Ovary (tissue), 9 donors: Measurements from ENCODE around the gene UST. TPM values are rescaled to one million over a fixed set of nuclear protein-coding genes. Genes with fewer than 3 reads are reported as not detected.

ENCODE experiments used
- DNase-seq, 5 donors: peaks; one replicate each; pipeline ENCODE4 v3.0.0-alpha.2; 2019 to 2020
- H3K27ac ChIP-seq, 2 donors: fragments of 200-600 bp; one replicate each; pipeline versions ENCODE4 v1.5.1 to v1.8.0; 2019 to 2022
- H3K27me3 ChIP-seq: fragments of 200-600 bp; one replicate; pipeline ENCODE4 v1.8.0; 2022
- H3K36me3 ChIP-seq: fragments of 200-600 bp; sonication (generic); one replicate; pipeline ENCODE4 v1.5.1; 2019
- H3K4me1 ChIP-seq: one replicate; pipeline ENCODE4 v1.8.1; 2013; ENCODE audit warnings: mild to moderate bottlenecking, moderate library complexity; ENCODE audit not compliant: insufficient read depth
- H3K4me3 ChIP-seq: fragments of 200-600 bp; sonication (generic); one replicate; pipeline ENCODE4 v1.5.1; 2017
- H3K9me3 ChIP-seq, 2 donors: fragments of 200-600 bp in 1 of 2; sonication (generic) in 1 of 2; one replicate each; pipeline versions ENCODE4 v1.5.1 to v1.8.1; 2013 to 2019; ENCODE audit warnings: mild to moderate bottlenecking in 1 of 2, moderate library complexity in 1 of 2
- CTCF ChIP-seq, 3 donors: fragments of 450-650 bp in 2 of 3; fragments of 200-600 bp in 1 of 3; IDR thresholded peaks; one replicate each; pipeline versions ENCODE4 v1.5.1 to v1.8.0; 2016 to 2022; ENCODE audit warnings: antibody characterized with exemption in 3 of 3, mild to moderate bottlenecking in 1 of 3
- EP300 ChIP-seq: sonication (generic); formaldehyde crosslinking; IDR thresholded peaks from one replicate; pipeline ENCODE4 v1.6.1; 2017; ENCODE audit warnings: antibody characterized with exemption
- POLR2A ChIP-seq: fragments of 450-650 bp; IDR thresholded peaks from one replicate; pipeline ENCODE4 v1.6.1; 2017; ENCODE audit warnings: antibody characterized with exemption, mild to moderate bottlenecking, moderate library complexity
- WGBS, 3 donors: extraction: QIAGEN DNeasy Blood & Tissue Kit in 1 of 3; methylation state at CpG; one replicate each; pipeline versions ENCODE4 v1.1.5 to v1.1.7; 2013 to 2017; 5-methylcytosine and 5-hydroxymethylcytosine counted together
- intact Hi-C, 4 donors: fragments of 100-400 bp; cut with DNase I; formaldehyde crosslinking; loops; one replicate each; pipeline versions ENCODE4 v1.11.0 to v1.15.1; 2022 to 2023
- polyA plus RNA-seq, 2 donors: library from polyadenylated mRNA; stranded (reverse); fragments of 200-250 nt in 1 of 2; fragments of 350-450 nt in 1 of 2; fragmentation: Illumina TruSeq in 1 of 2; extraction: RNeasy Lipid Tissue Mini Kit (QIAGEN cat#74804) in 1 of 2; gene quantifications; one replicate each; pipeline ENCODE4 v1.2.3, GENCODE V29; 2013 to 2014
- total RNA-seq, 7 donors: library from RNA; depleted of rRNA in 2 of 7; stranded (reverse); fragments of >200 nt in 2 of 7; fragmentation: NEBNext Ultra II Directional in 3 of 7; extraction: Animal tissue kit (Norgen Biotek cat#: 25700) in 3 of 7; gene quantifications; one replicate each; pipeline versions ENCODE4 v1.1.0 to v1.2.4, GENCODE V29; 2016 to 2023
- donor health status: DM: no; HTN: no; CAD: no; lungs with moderate emphysema.
- donor health status: DM: no; HTN: no; CAD: no.
- donor health status: Bipolar disorder and iron deficiency.
- donor health status: DM: yes; HTN: yes; CAD: no.
- donor health status: DM: no; HTN: no; CAD: no.
- donor health status: DM: yes; HTN: yes; CAD: no.

Gene UST
- total and polyA plus RNA-seq, 9 donors: 11.8 to 20.1 (median 16.5) TPM

- Histone ChIP-seq H3K4me1 (no peaks in the 10 kb centered on the region), H3K27me3 (no peaks in the 10 kb centered on the region), H3K27ac (no peak overlapping the region), H3K9me3 (no peaks in the 10 kb centered on the region), H3K4me3 (no peak overlapping the region), H3K36me3 (no peaks in the 10 kb centered on the region)
- no peak for TF ChIP-seq CTCF (IDR thresholded peaks at IDR 0.05)
- TF ChIP-seq POLR2A: no peak
- TF ChIP-seq EP300: no peak
- WGBS, 3 donors: 85 to 92% (median 85%) methylated on average over 3 of the region's 3 CpGs
- no peak for DNase-seq
- intact Hi-C loops: no loop called here
Measured at GRCh38 chr6:149118737-149119653, 372.2 kb downstream of the UST start.

GRCh38 chr6:149122850-149123821 is 376.3 kb downstream of the UST start:
- WGBS, 3 donors: 67 to 70% (median 67%) methylated on average over 4 of the region's 4 CpGs
- Histone ChIP-seq H3K9me3 (no peaks in the 10 kb centered on the region), H3K4me1 (no peaks in the 10 kb centered on the region), H3K36me3 (no peaks in the 10 kb centered on the region), H3K27ac (no peak overlapping the region), H3K4me3 (no peak overlapping the region), H3K27me3 (no peaks in the 10 kb centered on the region)
- no peak for TF ChIP-seq CTCF (IDR thresholded peaks at IDR 0.05)
- no peak for TF ChIP-seq POLR2A
- TF ChIP-seq EP300: no peak
- no peak for DNase-seq
- intact Hi-C loops: no loop called here

GRCh38 chr6:149125309-149125708 is 378.5 kb downstream of the UST start:
- intact Hi-C loops: no loop called here
- H3K36me3 ChIP-seq: no peaks in the 10 kb centered on the region
- H3K27me3 ChIP-seq: no peaks in the 10 kb centered on the region
- H3K27ac ChIP-seq: no peak overlapping the region
- no peak for DNase-seq
- WGBS, 3 donors: 92 to 97% (median 95%) methylated on average over 1 of the region's 1 CpG
- no peak for TF ChIP-seq EP300
- no peak for TF ChIP-seq CTCF (IDR thresholded peaks at IDR 0.05)
- no peak for TF ChIP-seq POLR2A
- no peak overlapping the region for H3K4me3 ChIP-seq
- peaks cover 4% of the 10 kb centered on the region for H3K4me1 ChIP-seq
- no peaks in the 10 kb centered on the region for H3K9me3 ChIP-seq
